G401 (cell line): ENCODE data around the gene SLC16A8. TPM values are rescaled to one million over a fixed set of nuclear protein-coding genes. Genes with fewer than 3 reads are reported as not detected.
"Not testable (repeated sequence)": the region's sequence is repeated elsewhere in the genome, so short reads cannot be mapped to it uniquely, and the experiment has no call there.

Experiments used
- DNase-seq: peaks from one replicate; pipeline ENCODE4 v3.0.0-alpha.2; 2015; ENCODE audit warnings: low spot score
- in situ Hi-C: cut with HindIII; loops from 2 replicates; pipeline ENCODE4 v1.10.0; 2016; ENCODE audit warnings: low sequenced_read_pairs, mixed read lengths
- total RNA-seq: library from RNA; depleted of rRNA; stranded (reverse); fragments of >200 nt; shearing (Covaris generic); gene quantifications from 2 replicates; pipeline ENCODE4 v1.2.3, GENCODE V29; 2014; rRNA removed

Gene SLC16A8, protein sequence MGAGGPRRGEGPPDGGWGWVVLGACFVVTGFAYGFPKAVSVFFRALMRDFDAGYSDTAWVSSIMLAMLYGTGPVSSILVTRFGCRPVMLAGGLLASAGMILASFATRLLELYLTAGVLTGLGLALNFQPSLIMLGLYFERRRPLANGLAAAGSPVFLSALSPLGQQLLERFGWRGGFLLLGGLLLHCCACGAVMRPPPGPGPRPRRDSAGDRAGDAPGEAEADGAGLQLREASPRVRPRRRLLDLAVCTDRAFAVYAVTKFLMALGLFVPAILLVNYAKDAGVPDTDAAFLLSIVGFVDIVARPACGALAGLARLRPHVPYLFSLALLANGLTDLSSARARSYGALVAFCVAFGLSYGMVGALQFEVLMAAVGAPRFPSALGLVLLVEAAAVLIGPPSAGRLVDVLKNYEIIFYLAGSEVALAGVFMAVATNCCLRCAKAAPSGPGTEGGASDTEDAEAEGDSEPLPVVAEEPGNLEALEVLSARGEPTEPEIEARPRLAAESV
- not detected in 2 replicates for total RNA-seq

DNA sequence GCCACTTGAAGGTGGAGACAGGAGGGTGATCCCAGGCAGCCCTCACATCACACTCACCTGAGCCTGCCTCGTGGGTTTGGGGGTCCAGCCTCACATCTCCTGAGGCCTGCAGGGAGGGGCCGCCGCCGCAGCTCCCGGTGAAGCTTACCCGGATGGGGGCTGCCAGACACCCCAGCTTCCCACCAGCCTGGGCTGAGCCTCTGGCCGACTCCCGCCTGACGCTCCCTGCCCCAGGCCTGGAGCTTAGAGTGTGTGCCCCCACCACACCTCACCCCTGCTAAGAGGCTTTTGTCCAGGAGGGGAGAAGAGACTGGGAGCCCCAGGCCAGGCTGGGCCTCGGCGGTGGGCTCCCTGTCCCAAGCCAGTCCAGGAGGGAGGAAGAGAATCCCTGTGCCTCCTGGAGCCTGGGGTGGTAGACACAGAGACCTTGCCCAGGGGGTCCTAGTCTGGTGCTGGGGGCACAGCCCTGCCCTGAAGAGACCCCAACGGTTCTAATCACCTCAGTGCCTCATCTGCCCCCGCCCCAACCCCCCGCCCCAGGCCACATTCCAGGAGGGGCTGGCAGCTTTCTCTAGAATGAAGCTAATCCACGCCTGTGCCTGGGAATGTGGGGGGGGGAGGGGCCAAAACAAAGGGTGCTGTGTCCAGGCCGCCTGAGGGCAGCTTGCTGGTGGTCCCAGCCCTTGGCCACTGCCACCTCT is at the start of gene SLC16A8:
TSS of gene SLC16A8 (minus strand) at position 254 of the 701 bp plus-strand sequence. CDS start 1,311 bp downstream, outside the sequence.
- DNase-seq = no peak
- in situ Hi-C loops = no loop called here

DNA sequence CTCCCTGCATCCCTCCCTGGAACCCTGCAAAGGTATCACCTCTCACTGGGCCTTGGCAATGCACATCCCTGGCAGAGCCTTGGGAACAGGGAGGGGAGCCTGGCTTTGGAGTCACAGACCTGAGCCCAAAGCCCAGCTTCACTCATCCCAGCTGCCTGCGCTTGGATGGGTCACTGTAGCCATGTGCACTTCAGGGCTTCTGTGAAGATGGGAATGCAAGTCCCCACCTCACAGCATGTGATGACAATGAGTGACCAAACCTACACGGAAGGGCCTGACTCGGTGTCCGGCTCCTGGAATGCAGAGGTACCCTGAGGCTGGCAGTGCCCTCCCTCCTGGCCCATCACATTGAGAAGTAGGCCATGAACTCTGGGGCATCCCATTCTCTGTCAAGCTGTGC is 49.3 kb upstream of the SLC16A8 start:
- no peak for DNase-seq
- in situ Hi-C loops = no loop called here

DNA sequence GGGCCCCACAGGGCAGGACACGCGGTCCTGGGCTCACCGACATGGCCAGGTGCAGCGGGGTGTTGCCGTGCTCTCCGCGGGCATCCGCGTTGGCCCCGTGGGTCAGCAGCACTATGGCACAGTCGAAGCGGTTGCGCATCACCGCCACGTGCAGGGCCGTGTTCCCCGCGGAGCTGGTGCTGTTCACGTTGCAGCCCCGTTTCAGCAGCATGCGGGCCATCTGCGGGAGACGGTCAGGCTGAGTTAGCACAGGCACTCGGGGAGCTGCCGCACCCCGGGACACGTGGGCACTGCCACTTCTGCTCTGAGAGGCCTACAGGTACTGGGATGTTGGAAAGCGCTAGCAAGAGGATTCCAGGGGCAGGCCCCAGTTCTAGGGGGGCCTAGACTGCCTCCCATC is 48.8 kb upstream of the SLC16A8 start:
- no peak for DNase-seq

DNA sequence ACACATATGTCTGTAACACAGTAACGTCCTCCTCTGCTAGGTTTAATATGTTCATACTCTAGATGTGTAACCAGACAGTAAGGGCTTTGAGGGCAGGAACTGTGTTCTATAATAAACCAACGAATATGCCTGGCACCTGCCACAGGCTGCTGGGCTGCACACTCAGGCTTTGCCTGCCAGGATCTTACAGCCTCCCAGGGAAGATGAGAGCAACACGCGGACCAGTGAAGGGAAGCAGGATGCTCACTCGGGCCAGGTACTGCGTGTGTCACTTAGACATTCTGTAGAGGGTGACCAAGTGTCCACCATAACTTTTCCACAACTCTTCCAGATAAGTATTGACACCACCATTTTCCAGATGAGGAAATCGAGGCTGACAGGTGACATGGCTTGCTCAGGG is 48.2 kb upstream of the SLC16A8 start:
- in situ Hi-C loops = no loop called here

More for the DNA sequence above, 48.8 kb upstream of the SLC16A8 start:
- in situ Hi-C loops = no loop called here

DNA sequence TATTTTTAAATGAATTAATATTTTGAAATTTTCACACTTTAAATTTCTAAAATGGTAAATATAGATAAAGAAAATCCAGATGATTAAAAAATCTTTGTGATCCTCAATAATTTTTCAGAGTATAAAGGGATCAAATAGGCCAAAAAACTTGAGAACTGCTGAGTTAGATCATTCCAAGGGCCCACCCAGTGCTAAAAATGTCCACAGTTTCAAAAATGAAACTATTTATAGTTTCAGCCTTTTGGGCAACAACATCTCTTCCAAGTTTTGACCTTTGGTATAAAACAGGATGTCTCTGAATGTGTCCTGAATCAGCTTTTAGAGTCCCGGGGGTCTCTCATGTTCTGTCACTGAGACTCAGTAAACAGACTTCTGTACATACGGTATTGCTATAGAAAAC is 47.4 kb upstream of the SLC16A8 start:
- in situ Hi-C loops = no loop called here
- DNase-seq = no peak

More for the DNA sequence above, 48.2 kb upstream of the SLC16A8 start:
- DNase-seq = no peak

DNA sequence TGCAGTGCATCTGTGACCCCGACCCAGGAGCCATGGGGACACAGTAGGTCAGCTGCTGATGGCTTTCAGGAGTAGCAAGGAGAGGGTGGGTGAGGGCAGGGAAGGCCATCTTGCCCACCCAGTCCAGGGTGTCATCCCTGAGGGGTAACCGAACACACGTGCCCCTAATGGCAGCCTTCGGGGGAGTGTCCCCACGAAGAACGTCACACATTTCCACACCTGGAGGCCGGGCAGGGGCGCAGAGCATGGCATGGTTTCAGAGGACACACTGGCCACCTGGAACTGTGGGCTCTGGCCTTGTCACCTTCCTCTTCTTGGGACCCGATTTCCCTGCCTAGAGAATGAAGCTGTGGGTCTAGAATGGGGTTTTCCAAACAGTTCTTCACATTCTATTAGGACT is 45.9 kb upstream of the SLC16A8 start:
- DNase-seq = no peak
- in situ Hi-C loops = no loop called here

DNA sequence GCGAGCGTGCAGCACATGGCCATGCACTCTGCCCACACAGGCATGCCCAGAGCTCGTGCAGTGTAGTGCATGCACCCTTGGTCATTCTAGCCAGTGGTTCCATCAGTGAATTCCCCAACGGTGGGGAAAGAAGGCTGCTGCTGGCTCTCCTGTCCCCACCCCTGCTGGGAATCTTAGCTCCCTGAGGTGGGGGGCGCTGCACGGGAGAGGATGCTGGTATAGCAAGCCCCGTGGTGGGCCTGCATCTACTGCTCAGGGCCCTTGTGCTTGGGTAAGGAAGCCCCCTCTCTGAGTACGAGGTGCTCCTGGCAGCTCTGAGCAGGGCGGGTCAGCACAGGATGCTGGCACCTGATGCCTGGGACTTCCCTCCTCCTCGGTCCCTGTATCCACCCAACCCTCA is 45.0 kb upstream of the SLC16A8 start:
- in situ Hi-C loops = no loop called here
- no peak for DNase-seq

DNA sequence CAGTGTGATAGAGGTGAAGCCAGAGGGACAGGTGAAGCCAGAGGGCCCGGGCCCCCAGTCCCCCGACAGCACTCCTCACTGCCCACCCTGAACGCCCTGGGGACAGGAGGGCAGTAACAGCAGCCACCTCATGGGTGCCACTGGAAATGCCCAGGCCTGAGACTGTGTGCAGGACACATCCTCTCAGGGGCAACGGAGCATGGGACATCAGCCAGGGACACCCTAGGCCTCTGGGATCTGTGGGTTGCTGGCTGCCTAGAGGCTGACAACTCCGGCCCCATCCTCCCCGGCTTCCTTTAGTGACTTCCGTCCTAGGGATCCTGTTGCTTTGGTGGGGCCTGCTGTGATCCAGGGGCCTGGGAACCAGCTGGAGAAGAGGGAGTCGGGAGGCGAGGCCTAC is 43.9 kb upstream of the SLC16A8 start:
- in situ Hi-C loops = no loop called here

DNA sequence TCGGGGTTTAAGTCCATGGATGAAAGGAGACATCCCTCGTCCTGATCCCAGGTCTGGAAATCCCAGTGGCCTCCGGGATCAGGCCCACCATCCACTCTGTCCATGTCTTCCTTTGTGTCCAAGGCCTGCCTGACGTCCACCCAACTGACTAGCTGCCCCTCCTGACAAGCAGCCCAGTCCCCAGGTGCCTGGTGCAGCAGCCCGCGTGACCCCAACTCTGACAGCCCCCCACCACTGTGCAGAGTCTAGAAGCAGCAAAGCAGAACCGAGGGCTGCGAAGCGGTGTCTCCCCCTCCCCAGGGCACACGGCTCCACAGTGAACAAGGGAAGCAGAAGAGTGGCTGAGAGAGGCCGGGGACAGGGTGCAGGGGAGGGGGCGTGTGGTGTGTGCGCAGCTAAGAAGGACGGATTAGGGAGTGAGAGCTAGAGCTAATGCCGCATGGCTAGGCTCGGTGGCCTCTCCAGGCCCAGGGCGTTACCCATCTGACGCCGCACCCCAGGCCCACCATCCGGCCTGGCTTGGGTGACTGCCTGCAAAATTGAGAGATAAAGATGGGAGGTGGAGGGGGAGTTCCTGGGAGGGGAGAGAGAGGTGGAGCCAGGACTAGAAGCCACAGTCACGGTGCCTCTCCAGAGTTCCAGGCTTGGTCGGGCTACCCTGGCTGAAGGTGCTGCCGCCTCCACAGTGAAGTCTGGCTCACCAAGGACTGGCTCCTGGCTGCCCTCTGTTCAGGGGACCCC is 43.1 kb upstream of the SLC16A8 start:
- DNase-seq = no peak
- in situ Hi-C loops = no loop called here

More for the DNA sequence above, 43.9 kb upstream of the SLC16A8 start:
- no peak for DNase-seq

DNA sequence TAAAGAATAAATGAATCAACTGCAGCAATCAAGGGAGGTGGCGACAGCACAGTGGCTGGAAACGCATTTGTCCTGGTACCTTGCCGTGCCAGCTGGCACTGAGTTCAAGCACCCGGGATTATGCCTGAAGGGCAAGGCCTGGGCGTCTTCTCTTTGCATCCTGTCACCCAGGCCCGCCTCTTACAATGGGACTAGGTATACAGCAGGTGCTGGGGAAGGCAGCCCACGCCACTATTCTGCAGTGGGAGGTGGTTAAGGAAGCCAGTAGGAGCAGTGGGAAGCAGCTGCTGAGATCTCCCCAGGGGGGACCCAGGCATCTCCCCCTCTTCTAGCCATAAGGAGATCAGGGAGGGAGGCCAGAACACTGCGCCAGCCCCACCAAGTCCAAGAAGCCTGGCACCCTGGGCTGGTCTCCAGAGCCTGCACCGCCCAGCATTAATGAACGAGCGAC is 41.8 kb upstream of the SLC16A8 start:
- in situ Hi-C loops = no loop called here
- peak; percentile 16 for DNase-seq

DNA sequence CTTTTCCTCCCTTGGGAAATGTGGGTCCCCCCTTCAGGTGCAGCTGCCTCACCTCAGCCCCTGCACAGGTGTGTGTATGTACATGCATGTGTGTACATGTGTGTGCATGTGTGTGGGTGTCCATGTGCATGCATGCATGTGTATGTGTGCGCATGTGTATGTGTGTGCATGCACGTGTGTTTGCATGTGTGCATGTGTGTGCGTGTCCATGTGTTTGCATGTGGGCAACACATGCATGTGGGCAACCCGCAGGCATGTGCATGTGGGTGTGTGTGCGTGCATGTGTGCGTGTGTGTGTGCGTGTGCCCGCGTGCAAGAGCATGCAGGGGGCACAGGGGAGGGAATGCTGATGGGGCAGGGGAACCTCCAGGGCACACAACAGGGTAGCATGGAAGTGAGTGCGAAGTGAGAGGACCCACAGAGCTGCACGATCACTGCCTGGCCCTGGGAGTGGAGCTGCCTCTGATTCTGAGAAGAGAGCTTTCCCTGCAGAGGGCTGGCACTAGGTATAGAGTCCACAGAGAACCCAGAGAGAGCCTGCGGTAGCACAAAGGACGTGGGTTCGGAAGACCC is 41.1 kb upstream of the SLC16A8 start:
- in situ Hi-C loops = no loop called here

DNA sequence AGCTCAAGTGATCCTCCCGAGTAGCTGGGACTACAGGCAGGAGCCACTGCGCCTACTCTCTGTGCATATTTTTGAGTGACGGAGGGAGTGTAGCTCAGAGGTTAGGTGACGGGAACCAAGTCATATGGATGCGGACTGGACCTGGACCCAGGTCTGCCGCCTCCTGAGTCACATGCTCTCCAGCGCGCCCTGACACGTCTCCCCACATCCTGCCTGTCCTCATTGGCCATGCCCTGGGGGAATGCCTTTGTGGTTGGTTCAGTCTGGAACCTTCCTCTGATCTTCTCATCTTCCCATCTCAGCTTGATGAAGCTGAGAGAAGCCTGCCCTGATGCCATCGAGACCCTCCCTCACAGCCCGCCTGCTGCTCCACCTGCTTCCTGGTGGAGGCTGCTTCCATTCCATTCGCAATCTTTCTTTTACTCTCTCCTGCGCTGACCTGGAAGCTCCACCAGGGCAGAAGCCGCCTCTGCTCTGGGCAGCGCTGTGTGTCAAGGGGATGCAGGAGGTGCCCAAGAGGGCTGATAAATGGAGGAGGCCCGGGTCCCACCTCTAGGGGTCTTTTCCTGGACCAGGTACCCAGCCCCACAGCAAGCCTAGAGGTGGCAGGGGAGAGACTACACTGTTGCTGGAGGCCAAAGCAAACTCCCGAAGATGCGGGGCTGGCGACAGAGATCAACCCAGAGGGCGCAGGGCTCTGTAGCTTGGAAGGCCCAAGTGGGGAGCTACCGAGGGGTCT is 40.4 kb upstream of the SLC16A8 start:
- no peak for DNase-seq
- in situ Hi-C loops = loop anchor here (25.0 kb wide), 1 partner anchor 138 kb away; the partner anchor contains the start of gene TMEM184B

More for the DNA sequence above, 41.1 kb upstream of the SLC16A8 start:
- no peak for DNase-seq

DNA sequence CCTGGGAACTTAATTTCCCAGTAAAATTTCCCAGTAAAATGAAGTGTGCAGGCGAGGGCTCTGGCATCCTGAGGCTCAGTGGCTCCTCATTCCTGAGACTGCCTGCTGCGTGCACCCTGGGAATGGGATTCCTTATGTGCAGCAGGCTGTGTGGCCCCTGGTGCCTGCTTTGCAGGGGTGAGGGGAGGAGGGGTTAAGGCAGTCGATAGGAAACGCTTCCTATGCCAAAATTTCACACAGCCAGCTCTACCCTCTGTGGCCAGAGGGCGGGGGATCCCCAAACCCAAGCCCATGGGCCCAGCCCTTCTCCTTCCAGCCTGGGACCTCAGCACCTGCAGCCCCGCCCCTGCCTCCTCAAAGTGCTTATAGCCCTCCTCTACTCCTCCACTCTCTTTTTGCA is 38.6 kb upstream of the SLC16A8 start:
- in situ Hi-C loops = loop anchor here (25.0 kb wide), 1 partner anchor 140 kb away; the partner anchor contains the start of gene TMEM184B
- DNase-seq = no peak

DNA sequence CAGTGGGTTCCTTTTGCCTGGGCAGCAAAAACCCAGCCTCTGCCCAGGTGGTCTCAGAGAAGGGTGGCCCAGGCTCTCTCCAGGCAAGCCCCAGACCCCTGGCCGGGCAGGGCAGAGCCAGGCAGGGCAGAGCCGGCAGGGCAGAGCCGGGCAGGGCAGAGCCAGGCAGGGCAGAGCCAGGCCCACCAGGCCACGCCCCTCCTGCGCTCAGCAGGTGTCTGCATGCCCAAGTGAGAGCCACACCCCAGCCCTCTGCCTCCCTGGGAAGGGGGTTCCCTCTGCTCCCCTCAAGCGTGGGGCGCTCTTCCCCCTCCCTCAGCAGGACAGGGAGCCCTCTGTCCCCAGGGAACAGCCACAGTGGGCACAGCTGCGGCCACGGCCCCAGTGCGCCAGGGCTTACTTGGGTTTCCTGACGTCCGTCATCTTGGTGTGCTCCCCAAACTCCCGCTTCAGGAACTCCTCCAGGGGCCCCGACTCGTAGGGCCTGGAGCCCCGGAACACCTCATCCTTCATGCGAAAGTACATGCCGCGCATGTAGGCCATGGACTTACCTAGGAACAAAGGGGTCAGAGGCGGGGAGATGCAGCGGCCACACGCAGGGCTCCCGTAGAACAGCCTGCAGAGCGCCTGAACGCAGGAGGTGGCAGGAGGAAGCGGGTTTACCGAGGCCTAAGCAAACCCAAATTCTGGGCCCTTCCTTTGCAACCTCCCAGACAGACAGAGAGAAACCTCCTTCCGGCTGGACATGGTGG is 36.6 kb upstream of the SLC16A8 start:
- in situ Hi-C loops = loop anchor here (25.0 kb wide), 1 partner anchor 142 kb away; the partner anchor contains the start of gene TMEM184B
- no peak for DNase-seq

DNA sequence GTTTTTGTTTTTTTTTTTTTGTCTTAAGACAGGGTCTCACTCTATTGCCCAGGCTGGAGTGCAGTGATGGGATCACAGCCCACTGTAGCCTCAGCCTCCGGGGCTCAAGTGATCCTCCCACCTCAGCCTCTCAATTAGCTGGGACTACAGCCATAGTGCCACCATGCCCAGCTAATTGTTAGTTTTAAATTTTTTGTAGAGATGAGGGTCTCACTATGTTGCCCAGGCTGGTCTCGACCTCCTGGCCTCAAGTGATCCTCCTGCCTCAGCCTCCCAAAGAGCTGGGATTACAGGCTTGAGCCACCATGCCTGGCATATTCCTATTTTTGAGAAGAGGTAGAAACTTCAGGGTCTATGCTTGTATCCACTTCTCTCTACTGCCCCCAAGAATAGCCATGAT is 34.8 kb upstream of the SLC16A8 start:
- in situ Hi-C loops = loop anchor here (25.0 kb wide), 1 partner anchor 144 kb away; the partner anchor contains the start of gene TMEM184B

DNA sequence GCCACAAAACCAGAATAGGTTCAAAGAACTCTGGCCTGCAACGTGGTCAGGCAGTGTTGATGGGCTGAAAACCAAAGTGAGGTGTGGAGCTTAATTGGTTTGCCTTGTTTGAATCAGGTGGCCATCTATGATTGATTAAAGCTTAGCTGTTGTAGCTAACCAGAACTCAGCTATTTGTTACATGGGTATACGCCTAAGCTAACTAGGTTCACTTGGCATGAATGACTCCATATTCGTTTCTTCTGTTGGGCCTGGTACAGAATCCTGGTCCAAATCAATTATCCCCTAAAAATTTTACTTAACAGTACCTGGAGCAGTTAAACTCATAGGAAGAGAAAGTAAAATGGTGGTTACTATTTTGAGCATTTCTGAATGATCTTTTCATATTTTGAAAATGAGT is 34.2 kb upstream of the SLC16A8 start:
- in situ Hi-C loops = loop anchor here (25.0 kb wide), 1 partner anchor 144 kb away; the partner anchor contains the start of gene TMEM184B
- no peak for DNase-seq

More for the DNA sequence above, 34.8 kb upstream of the SLC16A8 start:
- DNase-seq = not testable (repeated sequence)

DNA sequence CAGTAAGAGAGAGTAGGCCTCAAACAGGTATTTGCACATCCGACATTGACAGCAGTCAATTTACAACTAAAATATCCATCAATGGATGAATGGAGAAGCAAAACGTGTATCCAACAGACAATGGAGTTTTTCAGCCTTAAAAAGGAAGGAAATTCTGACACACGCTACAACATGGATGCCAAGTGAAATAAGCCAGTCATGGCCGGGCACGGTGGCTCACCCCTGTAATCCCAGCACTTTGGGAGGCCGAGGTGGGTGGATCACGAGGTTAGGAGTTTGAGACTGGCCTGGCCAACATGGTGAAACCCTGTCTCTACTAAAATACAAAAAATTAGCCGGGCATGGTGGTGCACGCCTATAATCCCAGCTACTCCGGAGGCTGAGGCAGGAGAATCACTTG is 33.6 kb upstream of the SLC16A8 start:
- in situ Hi-C loops = loop anchor here (25.0 kb wide), 1 partner anchor 145 kb away; the partner anchor contains the start of gene TMEM184B
- DNase-seq = not testable (repeated sequence)
